Mucosa of descending colon (tissue), 3 donors: ENCODE measurements around the gene LTA. TPM values are rescaled to one million over a fixed set of nuclear protein-coding genes. Genes with fewer than 3 reads are reported as not detected.
A peak's percentile ranks its signal among the peaks of the same experiment; 100 is the strongest.

ENCODE experiments used
- ATAC-seq: fragments of 200-7000 bp; cut with Tn5 transposase; one replicate; pipeline ENCODE4 v1.9.1; 2020; ENCODE audit warnings: mild to moderate bottlenecking, moderate library complexity
- DNase-seq, 3 donors: peaks; one replicate each; pipeline ENCODE4 v3.0.0-alpha.2; 2020
- H3K36me3 ChIP-seq: fragments of 200-600 bp; one replicate; pipeline ENCODE4 v1.8.0; 2021; ENCODE audit warnings: low read depth, mild to moderate bottlenecking
- H3K4me1 ChIP-seq: fragments of 200-600 bp; one replicate; pipeline ENCODE4 v1.8.0; 2021; ENCODE audit warnings: low read depth, mild to moderate bottlenecking
- H3K4me3 ChIP-seq: fragments of 200-600 bp; one replicate; pipeline ENCODE4 v1.8.0; 2021; ENCODE audit warnings: mild to moderate bottlenecking
- H3K9me3 ChIP-seq: fragments of 200-600 bp; one replicate; pipeline ENCODE4 v1.8.0; 2021; ENCODE audit warnings: mild to moderate bottlenecking
- intact Hi-C, 2 donors: fragments of 100-400 bp; cut with DNase I in 1 of 2; cut with micrococcal nuclease in 1 of 2; formaldehyde crosslinking; loops; one replicate each; pipeline versions ENCODE4 v1.11.0 to v1.11.1; 2022; cut with DNase I, micrococcal nuclease
- total RNA-seq, 3 donors: library from RNA; stranded (reverse); fragmentation: NEBNext Ultra II Directional in 2 of 3; extraction: Animal tissue kit (Norgen Biotek cat#: 25700) in 2 of 3; gene quantifications; one replicate each; pipeline versions ENCODE4 v1.2.1 to v1.2.4, GENCODE V29; 2021 to 2023
- TF ChIP-seq, protein P1 (sequence below): fragments of 200-600 bp; IDR thresholded peaks from one replicate; pipeline ENCODE4 v1.8.0; 2022; ENCODE audit warnings: antibody characterized with exemption, mild to moderate bottlenecking
- donor health status: DM: no; HTN: no; CAD: no; lungs with moderate emphysema.
- donor health status: DM: no; HTN: no; CAD: no.
- donor health status: DM: no; HTN: yes; CAD: no.

The LTA gene
- total RNA-seq, 3 donors from 2014 or later = 0.20 to 0.22 TPM; not detected in 1

DNA sequence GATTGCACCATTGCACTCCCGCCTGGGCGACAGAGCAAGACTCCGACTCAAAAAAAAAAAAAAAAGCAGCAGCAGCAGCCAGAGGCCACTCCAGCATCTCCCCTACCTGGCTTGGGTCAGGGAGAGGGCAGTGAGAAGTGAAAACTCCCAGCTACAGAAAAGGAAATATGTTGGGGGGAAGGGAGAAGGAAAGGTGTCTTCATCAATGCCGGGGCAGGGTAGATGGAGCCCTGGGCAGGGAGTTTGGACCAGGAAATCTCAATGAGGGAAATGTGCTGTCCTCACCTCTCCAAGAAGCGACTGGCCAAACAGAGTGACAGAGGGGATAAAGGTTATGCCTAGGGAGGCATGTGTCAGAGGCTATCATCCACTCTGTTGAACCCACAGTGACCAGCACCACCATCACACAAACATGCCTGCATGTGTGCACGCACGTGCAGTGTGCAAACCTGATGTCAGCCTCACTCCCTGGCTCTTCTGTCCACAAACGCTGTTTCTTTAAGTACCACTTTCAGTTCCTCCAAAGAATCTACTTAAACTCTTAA lies 42.1 kb downstream of the LTA start:
- Histone ChIP-seq H3K4me1 (no peaks in the 10 kb centered on the region), H3K9me3 (no peaks in the 10 kb centered on the region), H3K4me3 (no peak overlapping the region), H3K36me3 (no peaks in the 10 kb centered on the region)
- peak; percentile 51 for ATAC-seq
- TF ChIP-seq, protein P1, sequence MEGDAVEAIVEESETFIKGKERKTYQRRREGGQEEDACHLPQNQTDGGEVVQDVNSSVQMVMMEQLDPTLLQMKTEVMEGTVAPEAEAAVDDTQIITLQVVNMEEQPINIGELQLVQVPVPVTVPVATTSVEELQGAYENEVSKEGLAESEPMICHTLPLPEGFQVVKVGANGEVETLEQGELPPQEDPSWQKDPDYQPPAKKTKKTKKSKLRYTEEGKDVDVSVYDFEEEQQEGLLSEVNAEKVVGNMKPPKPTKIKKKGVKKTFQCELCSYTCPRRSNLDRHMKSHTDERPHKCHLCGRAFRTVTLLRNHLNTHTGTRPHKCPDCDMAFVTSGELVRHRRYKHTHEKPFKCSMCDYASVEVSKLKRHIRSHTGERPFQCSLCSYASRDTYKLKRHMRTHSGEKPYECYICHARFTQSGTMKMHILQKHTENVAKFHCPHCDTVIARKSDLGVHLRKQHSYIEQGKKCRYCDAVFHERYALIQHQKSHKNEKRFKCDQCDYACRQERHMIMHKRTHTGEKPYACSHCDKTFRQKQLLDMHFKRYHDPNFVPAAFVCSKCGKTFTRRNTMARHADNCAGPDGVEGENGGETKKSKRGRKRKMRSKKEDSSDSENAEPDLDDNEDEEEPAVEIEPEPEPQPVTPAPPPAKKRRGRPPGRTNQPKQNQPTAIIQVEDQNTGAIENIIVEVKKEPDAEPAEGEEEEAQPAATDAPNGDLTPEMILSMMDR = no peak
- intact Hi-C loops = no loop called here
- peak in 1 of 3 donors; percentile 63 for DNase-seq

GRCh38 chr6:31614684-31615578 lies 42.8 kb downstream of the LTA start, which contains the start of gene AIF1:
TSS of gene AIF1 (plus strand) at chr6:31615234. CDS start at chr6:31615330, 96 bp downstream.
- Histone ChIP-seq H3K36me3 (no peaks in the 10 kb centered on the region), H3K4me3 (no peak within 1 kb of the TSS), H3K4me1 (no peaks in the 10 kb centered on the region), H3K9me3 (no peaks in the 10 kb centered on the region)
- ATAC-seq = peak; percentile 64
- intact Hi-C loops = no loop called here
- DNase-seq = no peak
- TF ChIP-seq, protein P1 = no peak

GRCh38 chr6:31615748-31616147 lies 43.7 kb downstream of the LTA start:
- TF ChIP-seq, protein P1 = no peak
- no peaks in the 10 kb centered on the region for H3K36me3 ChIP-seq
- H3K4me3 ChIP-seq = no peak overlapping the region
- no peak for DNase-seq
- H3K4me1 ChIP-seq = no peaks in the 10 kb centered on the region
- intact Hi-C loops = no loop called here
- no peak for ATAC-seq
- H3K9me3 ChIP-seq = no peaks in the 10 kb centered on the region

GRCh38 chr6:31617010-31617409 lies 44.9 kb downstream of the LTA start:
- intact Hi-C loops = no loop called here
- peaks cover 6% of the 10 kb centered on the region for H3K4me1 ChIP-seq
- TF ChIP-seq, protein P1 = no peak

GRCh38 chr6:31619805-31620585 lies 47.9 kb downstream of the LTA start:
- intact Hi-C loops = no loop called here
- TF ChIP-seq, protein P1 = no peak
- ATAC-seq (peak; percentile 92), DNase-seq (peak; percentile 97 to 99 (median 97))
- Histone ChIP-seq H3K4me1 (peaks cover 9% of the 10 kb centered on the region), H3K9me3 (no peaks in the 10 kb centered on the region), H3K36me3 (peaks cover 7% of the 10 kb centered on the region), H3K4me3 (peak overlapping the region; percentile 68)

More at GRCh38 chr6:31617010-31617409, 44.9 kb downstream of the LTA start:
- ATAC-seq (no peak), DNase-seq (no peak)
- no peak overlapping the region for H3K4me3 ChIP-seq
- H3K9me3 ChIP-seq = no peaks in the 10 kb centered on the region
- no peaks in the 10 kb centered on the region for H3K36me3 ChIP-seq
